ENCODE results near the gene USP9X.
A peak's percentile ranks its signal among the peaks of the same experiment; 100 is the strongest.
"Not testable (repeated sequence)": the region's sequence is repeated elsewhere in the genome, so short reads cannot be mapped to it uniquely, and the experiment has no call there.

The USP9X gene

DNA sequence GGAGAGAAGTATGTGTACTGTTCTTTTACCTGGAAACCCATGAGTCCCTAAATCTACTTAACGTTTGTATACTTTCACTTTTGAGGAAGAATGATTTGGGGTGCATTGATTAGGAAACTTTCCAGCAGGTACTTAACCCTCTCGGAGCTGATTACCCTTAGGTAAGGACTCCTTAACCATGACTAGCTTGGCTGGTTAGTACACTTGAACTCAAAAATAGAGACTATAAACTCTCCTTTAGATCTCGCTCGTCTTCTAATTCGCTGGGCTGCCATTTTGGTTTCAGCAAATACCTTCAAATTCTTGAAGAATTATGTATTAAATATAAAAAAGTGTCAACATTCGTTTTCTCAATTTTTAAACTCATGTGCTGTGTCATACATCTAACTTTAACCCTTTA, 2.0 kb downstream of the USP9X start:
- no peak for DNase-seq

DNA sequence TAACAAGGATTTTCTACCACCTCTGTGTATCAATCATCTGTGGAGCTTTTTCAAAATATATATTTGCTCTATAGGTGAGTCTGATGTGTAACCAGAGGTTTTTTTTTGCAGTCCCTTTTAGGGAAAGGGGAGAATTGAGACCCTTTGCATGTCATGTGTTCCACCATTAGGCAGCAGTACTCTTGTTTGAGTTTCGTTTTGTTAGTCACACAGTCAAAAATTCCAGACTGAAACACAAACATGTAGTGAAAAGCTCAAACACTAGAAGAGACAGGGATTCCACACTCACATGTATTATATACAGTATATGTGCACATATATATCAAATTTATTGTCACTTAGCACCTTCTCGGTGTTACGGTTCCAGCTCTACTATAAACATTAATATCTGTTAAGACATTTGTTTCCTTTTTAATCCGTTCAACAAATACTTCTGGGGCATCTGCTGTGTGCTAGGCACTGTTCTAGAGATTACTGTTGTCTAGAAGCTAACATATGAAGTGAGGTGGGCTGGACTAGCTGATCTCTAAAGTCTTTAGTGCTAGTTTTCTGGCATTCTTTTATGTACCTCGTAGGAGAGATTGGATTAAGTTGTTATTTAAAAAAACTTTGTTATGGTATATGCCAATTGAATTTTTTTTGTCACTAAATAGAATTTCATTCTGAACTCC, 5.5 kb downstream of the USP9X start:
- no peak for DNase-seq

DNA sequence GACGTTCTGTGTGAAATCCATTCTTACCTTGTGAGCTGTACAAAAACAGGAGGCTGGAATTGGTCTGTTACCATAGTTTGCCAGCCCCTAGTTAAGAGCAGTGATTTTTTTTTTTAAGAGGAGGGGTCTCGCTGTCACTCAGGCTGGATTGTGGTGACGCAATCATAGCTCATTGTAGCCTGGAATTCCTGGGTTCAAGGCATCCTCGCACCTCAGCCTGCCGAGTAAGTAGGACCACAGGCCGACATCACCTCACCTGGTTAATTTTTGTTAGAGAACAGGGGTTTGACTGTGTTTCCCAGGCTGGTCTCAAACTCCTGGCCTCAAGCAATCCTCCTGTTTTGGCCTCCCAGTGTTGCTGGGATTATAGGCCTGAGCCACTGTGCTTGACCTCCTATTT, 7.5 kb downstream of the USP9X start:
- DNase-seq: no peak

DNA sequence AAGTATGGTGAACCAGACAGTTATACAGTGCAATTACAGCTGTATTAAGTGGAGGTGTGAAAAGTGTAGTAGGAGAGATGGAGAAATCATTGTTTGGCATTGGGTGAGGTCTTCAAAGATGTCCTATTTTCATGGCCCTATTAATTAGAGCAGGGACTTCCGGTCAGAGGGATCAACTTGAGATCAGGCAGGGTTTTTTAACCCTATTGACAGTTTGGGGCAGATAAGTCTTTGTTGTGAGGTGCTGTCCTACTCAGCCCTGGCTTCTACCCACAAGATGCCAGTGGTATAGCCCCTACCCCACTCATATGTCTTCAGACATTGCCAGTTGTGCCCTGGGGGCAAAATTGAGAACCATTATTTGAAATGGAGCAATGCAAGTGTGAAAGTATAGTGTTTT, 9.9 kb downstream of the USP9X start:
- no peak for DNase-seq

DNA sequence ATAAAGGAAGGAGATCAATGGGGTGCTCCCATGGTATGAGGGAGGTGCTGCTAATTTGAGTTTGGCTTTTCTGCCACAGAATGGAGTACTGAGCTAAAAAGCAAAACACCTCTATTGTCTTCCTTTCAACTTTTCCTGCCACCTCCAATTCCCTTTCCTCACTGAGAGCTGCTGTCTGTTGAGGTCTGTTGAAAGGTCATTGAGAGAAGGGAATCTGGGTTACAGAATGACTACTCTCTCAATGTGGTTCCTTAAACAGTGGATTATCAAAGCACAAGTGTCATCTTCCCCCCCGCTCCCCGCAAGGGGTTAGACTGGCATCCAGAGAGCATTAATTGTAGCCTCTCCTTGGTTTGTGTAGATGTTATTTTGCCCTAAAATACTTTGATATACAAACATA, 10.7 kb downstream of the USP9X start:
- DNase-seq: no peak

DNA sequence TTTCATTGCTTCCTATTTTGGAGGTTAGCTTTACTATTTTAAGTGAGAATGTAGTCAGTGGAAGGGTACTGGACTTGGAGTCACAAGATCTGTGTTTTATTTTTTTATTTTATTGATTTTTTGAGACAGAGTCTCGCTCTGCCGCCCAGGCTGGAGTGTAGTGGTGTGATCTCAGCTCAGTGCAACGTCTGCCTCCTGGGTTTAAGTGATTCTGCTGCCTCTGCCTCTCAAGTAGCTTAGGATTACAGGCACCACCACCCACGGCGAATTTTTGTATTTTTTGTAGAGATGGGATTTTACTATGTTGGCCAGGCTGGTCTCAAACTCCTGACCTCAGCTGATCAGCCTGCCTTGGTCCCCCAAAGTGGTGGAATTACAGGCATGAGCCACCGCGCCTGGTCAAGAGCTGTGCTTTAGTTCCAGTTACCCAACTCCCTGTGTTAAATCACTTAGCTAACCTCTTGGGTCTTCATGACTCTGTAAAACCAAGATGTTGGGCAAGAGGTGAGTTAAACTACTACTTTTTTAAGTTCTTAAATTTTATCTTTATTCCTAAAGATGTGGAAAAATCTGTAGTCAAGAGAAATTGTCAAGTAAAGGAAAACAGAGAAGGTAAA, 11.2 kb downstream of the USP9X start:
- DNase-seq: no peak

DNA sequence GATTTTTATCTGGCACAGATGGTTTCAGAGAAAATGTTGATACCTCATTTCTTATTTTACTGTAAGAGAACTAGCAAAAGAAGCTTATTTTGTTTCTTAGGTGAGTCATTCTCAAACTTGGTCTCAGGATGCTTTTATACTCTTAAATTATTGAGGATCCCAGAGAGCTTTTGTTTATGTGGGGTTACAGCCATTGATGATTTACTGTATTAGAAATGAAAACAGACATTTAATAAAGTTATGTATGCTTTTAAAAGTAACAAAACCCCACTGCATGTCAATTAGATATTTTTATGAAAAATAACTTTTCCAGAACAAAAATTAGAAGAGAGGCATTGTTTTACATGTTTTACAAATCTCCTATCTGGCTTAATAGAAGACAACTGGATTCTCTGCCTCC, 12.1 kb downstream of the USP9X start:
- DNase-seq: no peak

DNA sequence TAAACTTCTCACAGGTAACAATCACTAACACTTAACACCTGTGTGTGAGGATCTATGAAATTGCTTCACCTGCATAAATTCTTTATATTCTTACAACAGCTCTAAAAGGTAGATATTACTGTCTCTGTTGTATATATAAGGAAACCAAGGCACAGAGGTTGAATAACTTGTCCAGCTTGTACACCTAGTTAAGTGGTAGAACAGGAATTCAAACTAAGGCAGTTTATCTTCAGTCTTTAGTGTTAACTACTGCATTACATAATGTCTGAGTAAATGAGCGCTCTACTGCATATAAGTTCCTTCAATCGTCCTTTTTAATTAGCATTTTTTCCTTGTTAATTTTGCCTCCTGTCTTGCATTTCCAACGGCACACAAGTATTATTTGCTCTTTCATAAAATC, 15.0 kb downstream of the USP9X start:
- DNase-seq: no peak

DNA sequence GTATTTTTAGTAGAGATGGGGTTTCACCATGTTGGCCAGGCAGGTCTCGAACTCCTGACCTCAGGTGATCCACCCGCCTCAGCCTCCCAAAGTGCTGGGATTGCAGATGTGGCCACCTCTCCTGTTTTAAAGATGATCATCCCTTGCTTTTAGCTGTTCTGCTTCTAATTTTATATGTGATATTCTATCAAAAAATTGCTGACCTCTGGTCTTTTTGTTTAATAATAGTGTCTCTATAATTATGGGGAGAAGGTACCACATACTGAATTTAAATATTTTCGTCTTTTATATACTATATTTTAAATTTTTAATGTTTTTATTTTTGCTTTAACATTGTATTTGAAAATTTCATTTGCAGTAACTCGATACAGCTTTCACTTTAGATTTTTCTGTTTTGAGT, 15.6 kb downstream of the USP9X start:
- DNase-seq: no peak

DNA sequence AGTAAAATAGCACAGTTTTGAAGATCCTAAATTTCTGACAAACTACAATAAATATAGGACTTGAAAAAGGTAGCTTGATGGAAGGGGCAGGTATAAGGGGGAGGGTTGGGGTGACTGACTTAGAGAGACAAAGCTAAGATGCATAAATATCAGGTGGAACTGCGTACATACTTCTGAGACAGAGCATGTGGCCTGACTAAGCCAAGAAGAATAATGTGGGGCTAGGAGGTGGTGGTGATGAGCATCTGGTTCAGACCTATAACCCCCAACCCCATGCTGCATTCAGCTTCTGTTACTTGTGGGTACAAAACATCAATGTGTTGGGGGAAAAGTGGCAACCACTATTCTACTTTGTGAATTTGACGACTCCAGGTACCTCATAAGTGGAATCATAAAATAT, 19.8 kb downstream of the USP9X start:
- no peak for DNase-seq

DNA sequence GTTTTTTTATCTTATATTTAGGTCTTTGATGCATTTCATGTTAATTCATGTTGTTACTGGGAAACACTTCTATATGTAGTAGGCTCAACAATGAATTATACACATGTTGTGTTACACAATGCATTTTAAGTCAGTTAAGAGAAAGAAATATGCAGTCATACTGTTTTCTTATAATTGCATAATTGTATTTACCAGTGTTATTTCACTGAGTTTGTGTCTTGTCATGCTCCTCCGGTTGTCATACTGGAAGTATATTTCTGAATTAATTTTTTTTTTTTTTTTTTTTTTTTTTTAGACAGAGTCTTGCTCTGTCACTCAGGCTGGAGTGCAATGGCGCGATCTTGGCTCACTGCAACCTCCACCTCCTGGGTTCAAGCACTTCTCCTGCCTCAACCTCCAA, 21.0 kb downstream of the USP9X start:
- DNase-seq: not testable (repeated sequence)

DNA sequence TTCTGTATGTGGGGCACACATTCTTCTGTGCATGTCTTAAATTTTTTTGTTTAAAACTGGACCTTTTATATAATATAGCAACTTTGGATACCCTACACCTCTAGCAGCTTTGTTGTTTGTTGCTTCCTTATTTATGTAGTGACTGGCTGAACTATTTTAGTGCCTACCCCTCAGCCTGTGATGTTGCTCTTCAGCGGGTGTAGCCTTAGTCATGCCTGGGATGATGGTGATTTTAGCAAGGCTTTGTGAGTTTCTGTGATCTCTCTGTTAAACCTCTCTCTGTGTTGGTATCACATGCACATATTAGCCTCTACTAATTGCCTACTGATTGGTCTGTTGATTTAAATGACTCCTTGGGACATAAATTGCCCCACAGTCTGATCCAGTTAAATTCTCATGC, 22.8 kb downstream of the USP9X start:
- no peak for DNase-seq

DNA sequence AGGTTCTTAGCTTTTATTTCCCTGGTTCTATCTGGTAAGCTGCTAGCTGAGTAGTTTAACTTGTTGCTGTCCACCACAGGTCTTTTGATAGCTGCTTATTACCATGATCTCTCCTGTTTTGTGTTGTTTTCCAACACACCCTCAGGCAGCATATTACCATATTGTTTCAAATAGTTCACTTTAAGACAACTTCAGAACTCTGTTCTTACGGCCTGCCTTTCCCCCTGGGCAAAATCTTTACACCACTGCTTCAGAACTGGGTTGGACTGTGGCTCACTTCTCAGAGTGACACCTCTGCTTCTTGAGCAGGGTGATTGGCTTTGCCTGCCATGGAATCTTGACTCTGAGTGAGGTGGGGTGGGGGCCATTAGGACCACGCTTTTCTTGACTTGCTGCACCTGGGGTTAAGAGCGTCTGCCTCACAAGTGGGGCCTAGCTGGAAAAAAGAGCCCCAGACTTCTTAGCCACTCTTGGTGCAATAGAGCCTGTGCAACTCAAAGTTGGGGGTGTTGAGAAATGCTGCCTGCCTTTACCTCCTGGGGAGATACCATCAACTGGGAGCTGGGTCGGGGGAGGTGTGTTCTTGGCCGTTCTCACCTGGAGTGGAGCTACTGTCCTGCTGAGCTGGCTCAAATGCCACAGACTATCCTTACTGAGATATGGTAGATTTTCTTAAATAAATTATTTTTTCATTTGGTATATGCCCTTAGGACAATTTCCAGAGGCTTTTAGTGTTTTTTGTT, 23.4 kb downstream of the USP9X start:
- no peak for DNase-seq

DNA sequence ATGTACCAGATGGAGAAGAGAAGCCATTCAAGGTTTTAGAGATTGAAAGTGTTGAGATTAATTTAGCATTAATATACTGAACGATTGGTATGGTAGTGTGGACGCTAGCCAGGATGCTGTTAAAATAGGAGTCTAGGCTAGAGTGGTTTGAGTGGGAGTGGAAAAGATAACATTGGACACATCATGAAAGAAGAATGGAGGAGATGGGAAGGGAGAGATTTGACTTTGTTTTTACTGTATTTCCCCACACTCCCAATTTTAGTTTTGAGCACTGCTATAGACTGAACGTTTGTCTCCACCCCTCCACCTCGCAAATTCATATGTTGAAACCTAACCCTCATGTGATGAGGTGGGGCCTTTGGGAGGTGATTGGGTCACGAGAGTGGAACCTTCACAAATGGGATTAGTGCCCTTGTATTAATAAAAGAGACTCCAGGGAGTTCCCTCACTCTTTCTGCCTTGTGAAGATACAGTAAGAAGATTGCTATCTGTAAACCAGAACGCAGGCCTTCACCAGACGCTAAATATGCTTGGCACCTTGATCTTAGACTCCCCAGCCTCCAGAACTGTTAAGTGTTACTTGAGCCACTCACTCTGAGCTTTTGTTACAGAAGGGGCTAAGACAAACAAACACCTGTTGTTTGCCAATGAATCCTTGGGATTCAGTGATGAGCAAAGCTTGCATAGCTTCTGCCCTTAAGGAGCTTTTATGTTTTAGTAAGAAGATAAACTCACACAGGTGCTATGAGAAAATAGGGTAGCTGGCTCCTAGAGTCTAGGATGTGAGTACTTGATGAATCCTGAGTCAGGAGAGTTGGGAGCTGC, 25.8 kb downstream of the USP9X start:
- DNase-seq: no peak

DNA sequence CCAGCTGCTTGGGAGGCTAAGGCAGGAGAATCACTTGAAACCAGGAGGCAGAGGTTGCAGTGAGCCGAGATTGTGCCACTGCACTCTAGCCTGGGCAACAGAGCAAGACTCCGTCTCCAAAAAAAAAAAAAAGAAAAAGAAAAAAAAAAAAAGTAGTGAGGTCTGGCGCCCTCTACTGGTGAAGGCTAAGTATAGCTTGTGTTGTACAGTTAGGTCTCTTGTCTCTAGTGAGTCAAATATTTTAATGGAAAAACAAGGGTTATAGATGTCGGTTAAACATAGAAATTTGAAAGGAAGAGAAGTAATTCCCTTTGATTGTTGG, 29.8 kb downstream of the USP9X start:
- DNase-seq: peak; percentile 12

DNA sequence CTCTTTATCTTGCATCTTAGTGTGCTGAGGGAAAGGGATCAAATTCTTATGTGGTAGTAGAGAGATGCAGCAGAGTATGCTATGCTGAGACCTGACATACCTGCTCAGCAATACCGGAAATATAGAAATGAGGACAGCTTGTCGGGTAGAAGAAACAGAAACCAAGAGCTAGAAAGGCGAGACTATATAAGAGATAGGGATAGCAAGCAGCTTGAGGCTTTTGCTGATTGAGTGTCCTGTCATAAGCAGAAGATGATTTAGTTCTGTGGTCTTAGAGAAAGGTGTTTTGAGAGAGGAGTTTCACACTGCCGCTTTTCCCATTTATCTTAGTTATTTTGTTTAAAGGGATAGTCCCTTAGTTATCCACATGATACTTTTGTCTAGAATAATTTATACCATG, 31.7 kb downstream of the USP9X start:
- DNase-seq: no peak

DNA sequence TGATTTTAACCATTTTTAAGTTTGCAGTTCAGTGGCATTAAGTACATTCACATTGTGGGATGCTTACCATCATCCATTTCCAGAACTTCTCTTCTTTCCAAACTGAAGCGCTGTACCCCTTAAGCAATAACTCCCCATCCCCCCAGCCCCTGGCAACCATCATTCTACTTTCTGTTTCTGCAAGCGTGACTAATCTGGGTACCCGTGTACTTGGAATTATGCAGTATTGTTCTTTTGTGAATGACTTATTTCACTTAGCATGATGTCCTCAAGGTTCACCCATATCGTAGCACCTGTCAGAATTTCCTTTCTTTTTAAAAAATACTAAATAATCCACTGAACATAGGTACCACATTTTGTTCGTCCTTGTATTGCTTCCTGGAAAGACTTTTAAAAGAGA, 32.9 kb downstream of the USP9X start:
- DNase-seq: no peak

DNA sequence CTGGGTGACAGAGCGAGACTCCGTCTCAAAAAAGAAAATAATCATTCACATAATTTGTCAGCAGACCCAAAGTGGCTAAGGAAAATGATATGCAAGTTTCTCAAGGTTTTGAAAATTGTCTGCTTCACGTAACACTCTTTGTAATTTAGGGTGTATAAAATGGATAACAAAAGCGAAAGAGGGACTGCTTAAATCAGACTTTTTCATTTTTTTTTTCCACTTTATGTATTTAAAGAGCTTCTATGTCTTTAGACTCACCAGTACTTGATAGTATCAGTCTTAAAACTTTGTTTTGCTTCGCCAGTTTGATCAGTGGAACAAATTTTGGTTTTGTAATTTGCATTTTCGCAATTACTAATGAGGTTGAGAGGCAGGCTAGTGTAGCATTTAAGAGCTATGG, 34.6 kb downstream of the USP9X start:
- no peak for DNase-seq

DNA sequence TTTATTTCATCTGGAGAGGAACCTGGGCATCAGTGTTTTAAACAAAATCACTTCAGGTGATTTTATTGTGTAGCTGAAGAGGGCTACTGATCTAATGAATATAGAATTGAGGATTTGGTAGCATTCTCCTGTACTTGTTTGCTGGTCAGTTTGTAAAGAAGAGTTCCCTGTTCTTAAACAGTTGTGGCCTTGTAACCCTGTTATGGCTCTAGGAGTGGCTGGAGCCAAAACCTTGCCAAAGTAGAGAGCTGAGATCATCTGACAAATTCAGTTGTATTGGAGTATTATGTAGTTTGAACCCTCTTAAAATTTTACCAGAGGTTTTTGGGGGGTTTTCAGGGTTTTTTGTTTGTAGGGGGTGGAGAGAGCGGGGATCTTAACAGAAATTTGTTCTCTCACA, 36.5 kb downstream of the USP9X start:
- DNase-seq: no peak

DNA sequence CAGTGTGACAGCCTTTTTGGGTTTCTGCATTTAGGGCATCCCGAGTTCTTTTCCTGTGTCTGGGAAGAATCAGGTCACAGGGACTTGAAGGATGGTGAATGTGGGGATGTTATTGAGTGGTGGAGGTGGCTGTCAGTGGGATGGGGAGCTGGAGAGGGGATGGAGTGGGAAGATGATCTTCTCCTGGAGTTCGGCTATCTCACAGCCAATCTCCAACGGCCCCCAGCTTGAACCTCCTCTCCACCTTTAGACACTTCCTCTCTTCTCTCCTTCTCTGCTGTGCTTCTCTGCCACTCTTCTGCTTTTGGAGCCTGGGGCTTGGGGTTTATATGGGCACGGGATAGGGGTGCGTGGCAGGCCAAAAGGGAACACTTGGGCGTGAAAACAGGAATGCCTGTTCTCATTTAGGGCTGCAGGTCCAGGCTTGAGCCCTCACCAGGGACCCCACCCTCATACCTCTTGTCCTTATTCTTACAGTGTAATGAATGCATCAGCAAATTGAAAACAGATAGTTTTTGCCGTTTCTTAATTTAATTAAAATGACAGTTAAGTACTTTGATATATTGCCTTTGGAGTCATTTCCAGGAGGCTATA, 37.5 kb downstream of the USP9X start:
- no peak for DNase-seq

DNA sequence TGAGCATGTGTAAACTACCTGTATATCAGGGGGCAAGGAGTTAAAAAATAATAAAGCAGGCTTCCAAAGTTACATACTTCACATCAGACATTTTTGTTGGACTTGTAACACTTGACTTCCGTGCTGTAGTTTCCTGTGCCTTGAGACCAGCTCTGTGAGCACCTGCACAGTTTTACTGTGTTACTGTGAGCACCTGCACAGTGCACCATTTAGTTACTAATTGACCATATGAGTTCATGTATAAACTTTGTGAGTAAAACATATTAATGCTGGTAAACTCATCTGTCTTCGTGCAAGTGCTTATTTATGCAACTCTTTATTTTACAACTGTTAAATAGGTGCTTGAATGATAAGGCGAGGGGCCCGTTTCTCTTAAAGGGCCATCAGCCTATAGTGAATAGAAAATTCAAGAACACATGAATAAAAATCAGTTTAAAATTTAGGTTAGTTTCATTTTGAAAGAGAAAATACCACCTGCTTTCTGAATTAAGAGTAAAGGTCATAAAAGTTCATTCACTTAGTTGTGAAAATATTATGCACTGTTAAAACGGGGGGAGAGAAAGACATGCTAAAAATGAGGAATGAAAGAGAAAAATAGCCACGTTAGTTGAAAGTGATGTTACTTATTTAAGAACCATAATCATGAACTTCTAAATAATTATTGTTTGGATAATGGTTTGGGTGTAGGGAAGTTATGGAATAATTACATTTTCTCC, 42.4 kb downstream of the USP9X start:
- DNase-seq: no peak

DNA sequence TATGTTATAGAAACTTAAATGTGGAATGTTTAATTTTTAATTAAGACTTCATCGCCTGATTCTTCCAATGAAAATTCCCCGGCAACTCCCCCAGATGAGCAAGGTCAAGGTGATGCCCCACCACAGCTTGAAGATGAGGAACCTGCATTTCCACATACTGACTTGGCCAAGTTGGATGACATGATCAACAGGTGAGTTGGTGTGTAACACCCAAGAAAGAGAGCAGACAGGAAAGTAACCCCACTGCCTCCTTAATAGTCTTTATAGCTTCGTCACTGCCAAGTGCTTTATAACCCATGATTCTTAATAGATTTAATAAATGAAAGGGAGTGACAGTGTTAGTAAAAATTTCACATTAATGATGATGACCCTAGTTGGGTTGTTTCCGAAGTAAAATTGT, 43.7 kb downstream of the USP9X start:
- DNase-seq: no peak

DNA sequence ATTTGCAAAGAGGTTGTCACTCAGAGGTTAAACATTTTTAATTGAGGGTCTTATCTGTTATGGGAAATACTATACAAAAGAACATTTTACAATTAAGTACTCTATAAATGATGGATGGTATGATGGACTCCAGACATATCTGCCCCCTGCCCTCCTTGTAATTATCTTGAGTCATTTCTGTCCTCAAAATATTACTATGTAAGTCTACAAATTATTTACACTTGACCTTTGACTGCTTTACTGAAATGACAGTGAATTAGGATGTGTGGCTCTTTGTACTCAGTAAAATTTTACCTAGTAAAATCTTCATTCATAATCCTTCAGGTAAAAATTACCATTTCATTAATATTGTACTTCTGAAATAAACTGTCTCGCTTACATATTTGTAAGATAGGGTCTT, 46.5 kb downstream of the USP9X start:
- DNase-seq: no peak

Measured in NCI-H1105 (cell line).